Trophoblast cell (in vitro differentiated cells and primary cell): Measurements from ENCODE around the gene PLD2.

Source experiments
- DNase-seq, 2 donors: peaks; one replicate each; pipeline ENCODE4 v3.0.0-alpha.2; 2016
- H2AFZ ChIP-seq: 2 replicates; pipeline ENCODE4 v1.6.1; 2013; ENCODE audit warnings: low read length, moderate library complexity, mild to moderate bottlenecking; ENCODE audit not compliant: insufficient read depth, poor library complexity
- H2AK5ac ChIP-seq: 2 replicates; pipeline ENCODE4 v1.6.1; 2013; ENCODE audit warnings: mild to moderate bottlenecking, low read length
- H2BK120ac ChIP-seq: 2 replicates; pipeline ENCODE4 v1.6.1; 2013; ENCODE audit warnings: low read length, mild to moderate bottlenecking, moderate library complexity; ENCODE audit not compliant: insufficient read depth, poor library complexity
- H2BK12ac ChIP-seq: 2 replicates; pipeline ENCODE4 v1.6.1; 2013; ENCODE audit warnings: mild to moderate bottlenecking, low read length, moderate library complexity
- H2BK5ac ChIP-seq: 2 replicates; pipeline ENCODE4 v1.6.1; 2013; ENCODE audit warnings: low read length, low read depth, moderate library complexity, mild to moderate bottlenecking; ENCODE audit not compliant: poor library complexity
- H3K14ac ChIP-seq: 2 replicates; pipeline ENCODE4 v1.6.1; 2013; ENCODE audit warnings: mild to moderate bottlenecking, low read length
- H3K18ac ChIP-seq: 2 replicates; pipeline ENCODE4 v1.6.1; 2013; ENCODE audit warnings: mild to moderate bottlenecking, low read length
- H3K23ac ChIP-seq: 2 replicates; pipeline ENCODE4 v1.6.1; 2013; ENCODE audit warnings: low read length
- H3K27ac ChIP-seq: 2 replicates; pipeline ENCODE4 v1.5.1; 2013; ENCODE audit warnings: low read depth, mild to moderate bottlenecking, inconsistent platforms, low read length, moderate library complexity
- H3K27me3 ChIP-seq: 2 replicates; pipeline ENCODE4 v1.6.1; 2013; ENCODE audit warnings: inconsistent platforms, mild to moderate bottlenecking, low read length, moderate library complexity; ENCODE audit not compliant: insufficient read depth
- H3K36me3 ChIP-seq, 2 experiments: 1 replicate in 1 of 2; 2 replicates in 1 of 2; pipeline ENCODE4 v1.6.1; 2013; ENCODE audit warnings: low read length in 2 of 2, mild to moderate bottlenecking in 2 of 2, moderate library complexity in 1 of 2; ENCODE audit not compliant: insufficient read depth in 2 of 2, control insufficient read depth in 1 of 2
- H3K4ac ChIP-seq: 2 replicates; pipeline ENCODE4 v1.6.1; 2013; ENCODE audit warnings: low read depth, mild to moderate bottlenecking, low read length, moderate library complexity
- H3K4me1 ChIP-seq, 2 experiments: 1 replicate in 1 of 2; 2 replicates in 1 of 2; pipeline ENCODE4 v1.6.1; 2013; ENCODE audit warnings: low read length in 2 of 2, mild to moderate bottlenecking in 2 of 2, moderate library complexity in 1 of 2; ENCODE audit not compliant: insufficient read depth in 2 of 2, control insufficient read depth in 1 of 2
- H3K4me2 ChIP-seq: 2 replicates; pipeline ENCODE4 v1.6.1; 2013; ENCODE audit warnings: inconsistent platforms, mild to moderate bottlenecking, low read length, moderate library complexity
- H3K4me3 ChIP-seq: 2 replicates; pipeline ENCODE4 v1.5.1; 2013; ENCODE audit warnings: mild to moderate bottlenecking, low read depth, low read length, inconsistent platforms
- H3K79me1 ChIP-seq: one replicate; pipeline ENCODE4 v1.6.1; 2013; ENCODE audit warnings: low read length
- H3K79me2 ChIP-seq: 2 replicates; pipeline ENCODE4 v1.6.1; 2013; ENCODE audit warnings: low read length, mild to moderate bottlenecking; ENCODE audit not compliant: control insufficient read depth, insufficient read depth, poor library complexity
- H3K9ac ChIP-seq: 2 replicates; pipeline ENCODE4 v1.6.1; 2013; ENCODE audit warnings: mild to moderate bottlenecking, low read length
- H3K9me3 ChIP-seq: 2 replicates; pipeline ENCODE4 v1.6.1; 2013; ENCODE audit warnings: low read depth, mild to moderate bottlenecking, control low read depth, inconsistent platforms, low read length; ENCODE audit not compliant: insufficient read depth
- H4K12ac ChIP-seq: 2 replicates; pipeline ENCODE4 v1.6.1; 2013; ENCODE audit warnings: low read depth, mild to moderate bottlenecking, low read length, moderate library complexity
- H4K8ac ChIP-seq: 2 replicates; pipeline ENCODE4 v1.6.1; 2013; ENCODE audit warnings: low read depth, mild to moderate bottlenecking, low read length, moderate library complexity
- H4K91ac ChIP-seq: one replicate; pipeline ENCODE4 v1.6.1; 2013; ENCODE audit warnings: low read depth, mild to moderate bottlenecking, low read length, moderate library complexity
- WGBS: extraction: QIAGEN DNeasy Blood & Tissue Kit; methylation state at CpG from one replicate; pipeline ENCODE4 v1.1.7; 2013; ENCODE audit warnings: missing lambda C conversion rate; ENCODE audit not compliant: insufficient read length, insufficient coverage; ENCODE audit errors: extremely low coverage; 5-methylcytosine and 5-hydroxymethylcytosine counted together

Gene PLD2

GRCh38 chr17:4845118-4845517 lies 38.2 kb downstream of the PLD2 start:
- Histone ChIP-seq H3K9me3 (no peaks in the 10 kb centered on the region), H3K23ac (no peak overlapping the region), H3K4me3 (no peak overlapping the region), H3K14ac (no peak overlapping the region), H3K4ac (peak overlapping the region; percentile 38), H2BK12ac (no peak overlapping the region), H4K12ac (no peak overlapping the region), H2BK5ac (no peak overlapping the region), H3K79me1 (peaks cover 20% of the 10 kb centered on the region), H2BK120ac (no peak overlapping the region), H3K27me3 (no peaks in the 10 kb centered on the region), H2AK5ac (no peak overlapping the region), H2AFZ (no peak overlapping the region), H3K79me2 (peaks cover 13% of the 10 kb centered on the region), H4K91ac (no peak overlapping the region), H3K4me1 (peaks cover 16 to 36% of the 10 kb centered on the region in 2 experiments), H4K8ac (no peak overlapping the region), H3K36me3 (peaks cover 3 to 8% of the 10 kb centered on the region in 2 experiments), H3K4me2 (no peak overlapping the region), H3K9ac (no peak overlapping the region), H3K27ac (no peak overlapping the region), H3K18ac (no peak overlapping the region)
- DNase-seq, result peak in 1 of 2 donors; percentile 16
- no CpG with 5 or more reads among the region's 5 CpGs for WGBS

DNA sequence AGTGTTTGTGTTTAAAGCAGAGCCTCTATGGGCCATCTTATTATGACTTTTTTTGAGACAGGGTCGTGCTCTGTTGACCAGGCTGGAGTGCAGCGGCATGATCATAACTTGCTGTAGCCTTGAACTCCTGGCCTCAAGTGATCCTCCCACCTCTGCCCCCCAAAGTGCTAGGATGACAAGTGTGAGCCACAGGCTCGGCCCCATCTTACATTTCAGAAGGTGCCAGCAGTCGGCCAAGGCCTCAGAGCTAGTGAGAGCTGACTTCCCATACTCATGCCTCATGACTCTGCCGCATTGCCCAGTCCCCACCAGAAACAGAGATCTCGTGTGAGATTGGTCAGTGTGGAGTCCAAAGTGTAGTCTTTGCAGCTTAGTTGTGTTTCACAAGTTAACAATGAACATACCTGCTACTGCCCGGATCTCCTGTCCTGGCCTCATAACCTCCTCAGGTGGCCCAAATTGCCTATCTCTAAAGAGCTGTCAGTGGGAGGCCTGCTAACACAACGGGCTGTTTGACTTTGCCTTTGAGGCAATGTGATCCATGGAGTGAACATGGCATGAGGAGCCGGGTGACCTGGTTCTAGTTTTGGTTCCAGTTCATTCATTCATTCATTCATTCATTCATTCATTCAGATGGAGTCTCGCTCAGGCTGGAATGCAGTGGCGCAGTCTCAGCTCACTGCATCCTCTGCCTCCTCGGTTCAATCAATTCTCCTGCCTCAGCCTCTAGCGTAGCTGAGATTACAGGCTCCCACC lies 39.9 kb downstream of the PLD2 start:
- H3K14ac ChIP-seq, result no peak overlapping the region
- no peak overlapping the region for H2BK5ac ChIP-seq
- no peak overlapping the region for H3K4ac ChIP-seq
- no peak overlapping the region for H4K12ac ChIP-seq
- no peak overlapping the region for H2AK5ac ChIP-seq
- H3K23ac ChIP-seq, result no peak overlapping the region
- no peaks in the 10 kb centered on the region for H3K9me3 ChIP-seq
- H4K8ac ChIP-seq, result no peak overlapping the region
- no peaks in the 10 kb centered on the region for H3K27me3 ChIP-seq
- no peak overlapping the region for H2BK120ac ChIP-seq
- H3K27ac ChIP-seq, result no peak overlapping the region
- H3K4me2 ChIP-seq, result no peak overlapping the region
- H3K79me2 ChIP-seq, result peaks cover 17% of the 10 kb centered on the region
- H3K79me1 ChIP-seq, result peaks cover 31% of the 10 kb centered on the region
- H3K4me1 ChIP-seq, result peaks cover 28 to 48% of the 10 kb centered on the region in 2 experiments
- H4K91ac ChIP-seq, result no peak overlapping the region
- H3K4me3 ChIP-seq, result no peak overlapping the region
- no peak overlapping the region for H3K9ac ChIP-seq
- peaks cover 0 to 2% of the 10 kb centered on the region in 2 experiments for H3K36me3 ChIP-seq
- H3K18ac ChIP-seq, result no peak overlapping the region
- H2AFZ ChIP-seq, result no peak overlapping the region
- no CpG with 5 or more reads among the region's 13 CpGs for WGBS
- H2BK12ac ChIP-seq, result no peak overlapping the region
- no peak for DNase-seq

GRCh38 chr17:4849011-4849536 lies 42.1 kb downstream of the PLD2 start:
- peak; percentile 97 to 100 for DNase-seq

GRCh38 chr17:4850246-4850645 lies 43.3 kb downstream of the PLD2 start:
- Histone ChIP-seq H4K8ac (peak overlapping the region; percentile 3), H2BK12ac (no peak overlapping the region), H3K4me3 (no peak overlapping the region), H4K91ac (peak overlapping the region; percentile 13), H2BK5ac (peak overlapping the region; percentile 87), H3K14ac (no peak overlapping the region), H3K79me2 (peaks cover 20% of the 10 kb centered on the region), H3K36me3 (no peaks in the 10 kb centered on the region), H3K4me1 (peaks cover 40 to 71% of the 10 kb centered on the region in 2 experiments), H3K9me3 (no peaks in the 10 kb centered on the region), H3K18ac (no peak overlapping the region), H2AK5ac (no peak overlapping the region), H3K23ac (no peak overlapping the region), H3K79me1 (peaks cover 51% of the 10 kb centered on the region), H3K27me3 (no peaks in the 10 kb centered on the region), H4K12ac (no peak overlapping the region), H3K4ac (peak overlapping the region; percentile 77), H3K4me2 (peak overlapping the region; percentile 20), H3K9ac (no peak overlapping the region), H3K27ac (peak overlapping the region; percentile 90), H2BK120ac (peak overlapping the region; percentile 82), H2AFZ (no peak overlapping the region)
- no CpG with 5 or more reads among the region's 2 CpGs for WGBS
- DNase-seq, result peak; percentile 66 to 76

More at GRCh38 chr17:4849011-4849536, 42.1 kb downstream of the PLD2 start:
- Histone ChIP-seq H2BK120ac (peak overlapping the region; percentile 86), H3K36me3 (no peaks in the 10 kb centered on the region), H3K9me3 (no peaks in the 10 kb centered on the region), H2AK5ac (peak overlapping the region; percentile 87), H2AFZ (no peak overlapping the region), H3K79me2 (peaks cover 22% of the 10 kb centered on the region), H3K4me2 (peak overlapping the region; percentile 21), H4K8ac (peak overlapping the region; percentile 69), H3K14ac (peak overlapping the region; percentile 89), H3K9ac (no peak overlapping the region), H3K4me3 (no peak overlapping the region), H4K12ac (no peak overlapping the region), H4K91ac (peak overlapping the region; percentile 94), H3K79me1 (peaks cover 43% of the 10 kb centered on the region), H2BK5ac (peak overlapping the region; percentile 87), H2BK12ac (peak overlapping the region; percentile 90), H3K23ac (no peak overlapping the region), H3K4ac (no peak overlapping the region), H3K27me3 (no peaks in the 10 kb centered on the region), H3K4me1 (peaks cover 40 to 63% of the 10 kb centered on the region in 2 experiments), H3K18ac (peak overlapping the region; percentile 93), H3K27ac (peak overlapping the region; percentile 90)
- no CpG with 5 or more reads among the region's 5 CpGs for WGBS
